LNCAP (cell line): Measurements from ENCODE around the gene YJU2.

Source experiments
- TF ChIP-seq, protein P1 (sequence below): fragments of 450-650 bp; IDR thresholded peaks from 2 replicates; pipeline ENCODE4 v1.5.1; 2017; ENCODE audit warnings: mild to moderate bottlenecking

YJU2 gene

DNA sequence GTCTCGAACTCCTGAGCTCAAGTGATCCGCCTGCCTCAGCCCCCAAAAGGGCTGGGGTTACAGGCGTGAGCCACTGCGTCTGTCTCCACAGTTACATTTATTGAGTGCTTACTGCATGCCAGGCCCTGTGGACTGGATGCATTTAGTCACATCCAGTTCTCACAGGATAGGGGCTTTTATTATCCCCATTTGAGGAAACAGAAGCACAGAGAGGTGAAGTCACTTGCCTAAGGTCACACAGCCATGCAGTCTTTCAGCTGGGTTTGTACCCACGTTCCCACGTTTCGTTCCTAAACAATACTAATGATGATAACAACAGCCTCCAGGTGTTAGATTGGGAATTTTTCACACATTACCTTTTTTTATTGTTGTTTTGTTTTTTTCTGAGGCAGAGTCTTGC is 26.7 kb upstream of the YJU2 start:
- TF ChIP-seq, protein P1, sequence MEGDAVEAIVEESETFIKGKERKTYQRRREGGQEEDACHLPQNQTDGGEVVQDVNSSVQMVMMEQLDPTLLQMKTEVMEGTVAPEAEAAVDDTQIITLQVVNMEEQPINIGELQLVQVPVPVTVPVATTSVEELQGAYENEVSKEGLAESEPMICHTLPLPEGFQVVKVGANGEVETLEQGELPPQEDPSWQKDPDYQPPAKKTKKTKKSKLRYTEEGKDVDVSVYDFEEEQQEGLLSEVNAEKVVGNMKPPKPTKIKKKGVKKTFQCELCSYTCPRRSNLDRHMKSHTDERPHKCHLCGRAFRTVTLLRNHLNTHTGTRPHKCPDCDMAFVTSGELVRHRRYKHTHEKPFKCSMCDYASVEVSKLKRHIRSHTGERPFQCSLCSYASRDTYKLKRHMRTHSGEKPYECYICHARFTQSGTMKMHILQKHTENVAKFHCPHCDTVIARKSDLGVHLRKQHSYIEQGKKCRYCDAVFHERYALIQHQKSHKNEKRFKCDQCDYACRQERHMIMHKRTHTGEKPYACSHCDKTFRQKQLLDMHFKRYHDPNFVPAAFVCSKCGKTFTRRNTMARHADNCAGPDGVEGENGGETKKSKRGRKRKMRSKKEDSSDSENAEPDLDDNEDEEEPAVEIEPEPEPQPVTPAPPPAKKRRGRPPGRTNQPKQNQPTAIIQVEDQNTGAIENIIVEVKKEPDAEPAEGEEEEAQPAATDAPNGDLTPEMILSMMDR = no peak

DNA sequence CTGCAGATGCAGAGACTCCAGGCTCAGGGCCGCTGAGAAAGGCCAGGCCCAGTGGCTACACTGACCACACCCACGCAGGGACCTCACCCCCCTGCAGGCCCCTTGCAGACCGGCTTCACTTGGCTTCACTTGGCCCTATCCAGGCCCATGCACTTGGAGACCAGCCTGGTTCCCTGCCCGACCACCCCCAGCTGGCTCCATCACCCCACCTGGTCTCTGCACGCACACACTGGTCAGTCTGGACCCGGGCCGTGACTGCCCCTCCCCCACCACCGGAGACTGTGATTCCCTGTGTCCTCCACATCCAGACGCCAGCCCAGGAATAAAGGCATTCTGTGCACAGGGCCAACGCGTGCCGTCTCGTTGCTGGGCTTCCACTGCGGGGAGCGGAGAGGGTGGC is 22.4 kb upstream of the YJU2 start:
- TF ChIP-seq, protein P1 = no peak

DNA sequence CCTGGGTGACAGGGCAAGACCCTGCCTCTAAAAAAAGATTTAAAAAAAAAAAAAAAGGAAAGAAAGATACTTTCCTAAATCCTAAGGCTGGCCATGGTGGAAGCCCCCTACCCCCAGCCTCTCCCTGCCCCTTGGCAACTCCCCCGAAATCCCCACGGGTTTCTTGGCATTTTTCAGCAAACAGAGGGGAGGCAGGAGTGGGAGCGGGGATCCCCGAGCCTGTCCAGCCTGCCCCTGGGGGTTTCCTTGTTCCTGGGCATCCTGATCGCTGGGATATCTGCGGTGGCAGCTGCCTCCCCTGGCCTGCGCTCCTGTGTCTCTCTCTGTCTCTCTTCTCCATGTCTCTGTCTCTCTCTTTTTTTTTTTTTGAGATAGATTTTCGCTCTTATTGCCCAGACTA is 21.0 kb upstream of the YJU2 start:
- TF ChIP-seq, protein P1 = no peak

DNA sequence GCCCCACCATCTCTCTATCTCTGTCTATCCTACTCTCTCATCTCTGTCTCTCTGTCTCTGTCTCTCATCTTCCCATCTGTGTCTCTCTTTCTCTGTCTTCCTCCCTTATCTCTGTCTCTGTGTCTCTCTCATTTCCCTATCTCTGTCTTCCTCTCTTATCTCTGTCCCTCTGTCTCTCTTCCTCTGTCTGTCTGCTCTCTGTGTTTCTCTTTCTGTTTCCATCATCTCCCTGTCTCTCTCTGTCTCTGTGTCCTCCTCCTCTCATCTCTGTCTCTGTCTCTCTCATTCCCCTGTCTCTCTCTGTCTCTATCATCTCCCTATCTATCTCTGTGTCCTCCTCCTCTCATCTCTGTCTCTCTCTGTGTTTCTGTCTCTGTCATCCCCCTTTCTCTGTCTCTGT is 19.1 kb upstream of the YJU2 start:
- TF ChIP-seq, protein P1 = no peak

DNA sequence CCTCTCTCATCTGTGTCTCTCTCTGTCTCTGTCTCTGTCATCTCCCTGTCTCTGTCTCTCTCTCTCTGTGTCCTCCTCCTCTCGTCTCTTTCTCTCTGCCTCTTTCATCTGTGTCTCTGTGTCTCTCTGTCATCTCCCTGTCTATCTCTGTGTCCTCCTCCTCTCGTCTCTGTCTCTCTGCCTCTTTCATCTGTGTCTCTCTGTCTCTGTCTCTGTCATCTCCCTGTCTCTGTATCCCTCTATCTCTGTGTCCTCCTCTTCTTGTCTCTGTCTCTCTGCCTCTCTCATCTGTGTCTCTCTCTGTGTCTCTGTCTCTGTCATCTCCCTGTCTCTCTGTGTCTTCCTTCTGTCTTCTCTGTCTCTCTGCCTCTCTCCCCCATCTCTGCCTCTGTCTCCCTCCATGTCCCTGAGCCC is 18.1 kb upstream of the YJU2 start:
- TF ChIP-seq, protein P1 = no peak

DNA sequence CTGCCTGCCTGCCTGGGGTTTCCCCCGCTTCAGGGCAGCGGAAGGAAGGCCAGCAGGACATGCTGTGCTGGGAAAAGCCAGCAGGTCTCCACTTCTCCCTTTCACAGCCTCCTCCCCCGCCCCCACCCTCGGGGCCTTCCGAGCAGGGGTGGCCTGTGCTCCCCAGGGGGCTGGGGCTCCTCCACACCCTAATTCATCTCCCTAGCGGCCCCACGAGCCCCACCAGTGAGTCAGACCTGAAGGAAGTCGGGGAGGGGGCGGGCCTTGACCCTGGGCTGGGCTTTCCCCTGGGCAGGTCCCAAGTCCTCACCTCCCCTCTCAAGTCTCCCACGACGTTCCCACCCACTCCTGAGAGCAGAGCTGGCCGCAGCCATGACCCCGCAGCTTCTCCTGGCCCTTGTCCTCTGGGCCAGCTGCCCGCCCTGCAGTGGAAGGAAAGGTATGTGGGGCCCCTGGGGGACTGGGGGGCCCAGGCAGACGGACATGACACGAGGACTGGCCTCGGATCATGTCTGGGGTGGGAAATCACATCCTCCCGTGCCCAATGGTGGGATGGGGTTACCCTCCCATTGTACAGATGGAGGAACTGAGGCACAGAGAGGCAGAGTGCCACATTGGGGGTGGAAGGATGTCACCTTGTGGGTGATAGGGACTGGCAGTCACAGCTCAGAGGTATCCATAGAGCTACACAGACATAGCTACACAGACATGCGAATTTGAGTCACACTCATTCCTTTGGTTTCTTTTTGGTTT is 17.5 kb upstream of the YJU2 start, which contains the start of gene EBI3:
Gene EBI3 (plus strand): TSS at position 345 of the 753 bp plus-strand sequence. CDS start 28 bp downstream, at position 373.
- TF ChIP-seq, protein P1 = no peak

DNA sequence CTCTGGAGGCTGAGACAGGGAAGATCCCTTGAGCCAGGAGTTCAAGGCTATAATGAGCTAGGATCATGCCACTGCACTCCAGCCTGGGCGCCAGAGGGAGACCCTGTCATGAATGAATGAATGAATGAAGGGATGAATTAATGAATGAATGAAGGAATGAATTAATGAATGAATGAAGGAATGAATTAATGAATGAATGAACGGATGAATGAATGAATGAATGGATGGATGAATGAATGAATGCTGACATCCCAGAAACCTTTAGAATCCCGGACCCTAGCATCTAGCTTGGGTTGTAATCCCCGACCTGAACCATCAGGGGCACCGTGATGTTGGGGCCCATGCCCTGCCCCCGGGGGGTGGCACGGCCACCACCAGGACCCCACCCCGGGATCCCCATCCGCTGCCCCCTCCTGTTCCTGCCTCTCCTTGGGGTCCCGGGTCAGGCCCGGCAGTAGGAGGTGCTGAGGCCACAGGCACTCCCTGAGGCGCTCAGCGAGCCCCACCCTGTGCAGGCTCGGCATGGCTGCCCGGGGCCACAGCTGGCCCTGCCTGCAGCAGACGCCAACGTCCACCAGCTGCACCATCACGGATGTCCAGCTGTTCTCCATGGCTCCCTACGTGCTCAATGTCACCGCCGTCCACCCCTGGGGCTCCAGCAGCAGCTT is 14.1 kb upstream of the YJU2 start:
- TF ChIP-seq, protein P1 = no peak
